ENCODE measurements around the gene VPS25. TPM values are rescaled to one million over a fixed set of nuclear protein-coding genes. Genes with fewer than 3 reads are reported as not detected.

Gene VPS25
- total and polyA plus RNA-seq, 9 of the 15 experiments (the other 6 are each of a cell fraction or from before 2014, with no cell fraction given) = 123 to 352 (median 180) TPM

- TF ChIP-seq ZNF639 (CRISPR knock-in tag; conservative IDR thresholded peaks at IDR 0.05 in 1 of 2, IDR thresholded peaks at IDR 0.05 in 1 of 2) = no peak; a peak in 1 of 4 replicates
- TF ChIP-seq WHSC1 (IDR thresholded peaks at IDR 0.05; ENCODE audit: low read length) = no peak
- no peak for TF ChIP-seq ZC3H4 (CRISPR knock-in tag; IDR thresholded peaks at IDR 0.05; ENCODE audit: borderline replicate concordance)
- no peak for TF ChIP-seq BRD4 (IDR thresholded peaks at IDR 0.05)
- no peak for TF ChIP-seq AFF4 (CRISPR knock-in tag; IDR thresholded peaks at IDR 0.05)
- TF ChIP-seq PATZ1 (CRISPR knock-in tag; IDR thresholded peaks at IDR 0.05; ENCODE audit: borderline replicate concordance) = no peak
- 0 out of 2 replicates have a peak, but pooled peaks have one; percentile 30 for TF ChIP-seq ETS1 (conservative IDR thresholded peaks at IDR 0.05; ENCODE audit: control insufficient read depth, low read depth, low read length)
- TF ChIP-seq IRF1 (CRISPR knock-in tag; IDR thresholded peaks at IDR 0.05; ENCODE audit: borderline replicate concordance) = 0 out of 2 replicates have a peak, but pooled peaks have one; percentile 41
- TF ChIP-seq TARDBP (IDR thresholded peaks at IDR 0.05) = no peak
- TF ChIP-seq SP2 (IDR thresholded peaks at IDR 0.05; ENCODE audit: extremely low read depth, low read depth, low read length, poor library complexity, severe bottlenecking) = no peak
- no peak for TF ChIP-seq RBM22 (IDR thresholded peaks at IDR 0.05; ENCODE audit: low read depth, low read length, poor library complexity, severe bottlenecking)
- TF ChIP-seq NBN (IDR thresholded peaks at IDR 0.05; ENCODE audit: low read depth) = 0 out of 2 replicates have a peak, but pooled peaks have one; percentile 19
- TF ChIP-seq ZNF699 (CRISPR knock-in tag; IDR thresholded peaks at IDR 0.05; ENCODE audit: insufficient replicate concordance) = no peak
- no peak for TF ChIP-seq FUS (optimal IDR thresholded peaks at IDR 0.05; ENCODE audit: low read depth, low read length)
- TF ChIP-seq CSDE1 (IDR thresholded peaks at IDR 0.05) = no peak
Measured at GRCh38 chr17:42744806-42745617, 28.2 kb upstream of the VPS25 start, which contains the start of gene EZH1 (continued).
